OCI-LY3 (cell line): ENCODE measurements around the gene PIK3IP1.

ENCODE experiments used
- H2AFZ ChIP-seq: fragments of 200-600, 300-600 bp; shearing (Covaris generic); 2 replicates; pipeline ENCODE4 v1.6.0; 2014; ENCODE audit warnings: antibody characterized with exemption, low read depth, low read length
- H3K27ac ChIP-seq: fragments of 200-600, 300-600 bp; sonication (generic); 2 replicates; pipeline ENCODE4 v1.5.1; 2014; ENCODE audit warnings: mild to moderate bottlenecking, low read length, moderate library complexity, mixed read lengths
- H3K27me3 ChIP-seq: fragments of 200-600, 300-600 bp; sonication (generic); 2 replicates; pipeline ENCODE4 v1.6.1; 2014; ENCODE audit warnings: low read depth, low read length, mixed read lengths
- H3K36me3 ChIP-seq: fragments of 200-600, 300-600 bp; sonication (generic); replicated peaks from 2 replicates; pipeline ENCODE3; 2014; ENCODE audit warnings: low read depth, low read length, mixed read lengths
- H3K4me1 ChIP-seq: fragments of 300-600, 200-600 bp; sonication (generic); 2 replicates; pipeline ENCODE4 v1.6.1; 2014; ENCODE audit warnings: low read length, mixed read lengths
- H3K4me2 ChIP-seq: fragments of 200-600, 300-600 bp; sonication (generic); 2 replicates; pipeline ENCODE4 v1.6.1; 2014; ENCODE audit warnings: low read length, mixed read lengths
- H3K4me3 ChIP-seq: fragments of 300-600, 200-600 bp; sonication (generic); 2 replicates; pipeline ENCODE4 v1.5.1; 2014; ENCODE audit warnings: antibody characterized with exemption, mild to moderate bottlenecking, low read length, moderate library complexity
- H3K79me2 ChIP-seq: fragments of 300-600, 200-600 bp; shearing (Covaris generic); 2 replicates; pipeline ENCODE4 v1.6.1; 2014; ENCODE audit warnings: mild to moderate bottlenecking, low read length, mixed read lengths
- H3K9ac ChIP-seq: fragments of 300-600, 200-600 bp; shearing (Covaris generic); 2 replicates; pipeline ENCODE4 v1.6.0; 2014; ENCODE audit warnings: mild to moderate bottlenecking, low read length, moderate library complexity
- H3K9me3 ChIP-seq: fragments of 200-600, 300-600 bp; shearing (Covaris generic); 2 replicates; pipeline ENCODE4 v1.6.1; 2014; ENCODE audit warnings: low read length, mixed read lengths; ENCODE audit not compliant: insufficient read depth
- H4K20me1 ChIP-seq: fragments of 200-600, 300-600 bp; sonication (generic); 2 replicates; pipeline ENCODE4 v1.6.1; 2016; ENCODE audit warnings: low read length, mixed read lengths; ENCODE audit not compliant: insufficient read depth
- CTCF ChIP-seq: fragments of 200-600, 300-600 bp; sonication (generic); IDR thresholded peaks from 2 replicates; pipeline ENCODE4 v1.5.1; 2014; ENCODE audit warnings: antibody characterized with exemption, low read length, low read depth
- EZH2phosphoT487 ChIP-seq: fragments of 200-600 bp; shearing (Covaris generic); IDR thresholded peaks from 2 replicates; pipeline ENCODE4 v1.6.1; 2018; ENCODE audit warnings: antibody characterized with exemption, mixed run types, low read depth

PIK3IP1 gene

DNA sequence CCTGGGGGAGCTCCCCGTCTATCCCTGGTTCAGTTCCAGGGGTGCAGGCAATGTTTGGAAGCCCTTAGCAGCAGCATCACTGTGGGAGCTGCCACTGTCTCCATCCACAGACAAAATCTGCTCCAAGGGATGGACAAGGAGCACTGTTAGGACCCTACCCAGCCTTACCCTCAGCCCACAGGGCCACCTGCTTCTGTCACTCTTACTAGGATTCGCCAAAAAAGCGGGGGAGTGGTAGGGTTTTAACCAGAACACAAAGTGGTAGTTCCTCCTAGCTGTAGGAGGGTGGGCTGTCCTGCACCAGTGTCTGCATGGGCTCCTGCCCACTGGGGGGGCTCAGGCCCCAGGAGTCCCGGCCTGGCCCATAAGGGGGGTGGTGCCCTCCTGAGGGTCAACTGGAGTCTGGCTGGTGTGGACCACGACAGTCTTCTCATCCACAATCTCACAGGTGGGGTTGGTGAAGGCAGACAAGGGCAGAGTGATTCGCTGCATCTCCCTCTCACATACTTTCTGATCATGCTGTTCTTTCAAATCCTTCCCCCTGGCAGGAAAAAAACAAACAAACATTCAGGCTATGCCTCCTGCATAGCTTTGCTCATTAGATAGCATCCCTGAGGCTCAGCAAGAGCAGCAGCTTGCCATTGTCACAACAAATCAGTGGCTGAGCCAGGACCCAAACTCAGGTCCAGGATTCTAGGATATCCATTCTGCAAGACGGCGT, 9.4 kb downstream of the PIK3IP1 start:
- no peaks in the 10 kb centered on the region for H3K9me3 ChIP-seq
- no peaks in the 10 kb centered on the region for H3K4me1 ChIP-seq
- TF ChIP-seq CTCF (no peak), EZH2phosphoT487 (no peak)
- no peaks in the 10 kb centered on the region for H4K20me1 ChIP-seq
- no peak overlapping the region for H3K4me2 ChIP-seq
- H3K4me3 ChIP-seq, result no peak overlapping the region
- no peak overlapping the region for H3K9ac ChIP-seq
- no peaks in the 10 kb centered on the region for H3K79me2 ChIP-seq
- no peaks in the 10 kb centered on the region for H3K27me3 ChIP-seq
- peaks cover 25% of the 10 kb centered on the region for H3K36me3 ChIP-seq
- H2AFZ ChIP-seq, result no peak overlapping the region
- no peak overlapping the region for H3K27ac ChIP-seq

DNA sequence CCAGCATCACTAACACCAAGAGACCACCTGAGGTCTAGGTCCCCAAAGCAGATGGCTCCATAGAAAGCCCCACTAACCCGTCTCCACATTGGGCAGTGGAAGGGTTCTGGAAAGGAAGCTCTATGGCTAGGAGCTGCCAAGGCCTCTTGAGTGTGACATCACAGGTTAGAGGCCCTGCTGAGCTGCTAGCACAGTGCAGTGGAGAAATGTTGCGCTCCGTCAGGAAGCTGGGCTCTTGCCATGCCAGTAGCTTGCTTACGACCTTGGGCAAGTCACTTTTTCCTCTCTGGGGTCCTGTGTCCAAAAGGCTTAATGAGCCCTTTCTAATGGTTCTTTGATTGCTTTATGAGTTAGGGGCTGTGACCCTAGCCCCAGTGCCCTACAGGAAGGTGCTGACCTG, 10.6 kb downstream of the PIK3IP1 start:
- Histone ChIP-seq H3K4me3 (no peak overlapping the region), H3K4me1 (no peaks in the 10 kb centered on the region), H4K20me1 (no peaks in the 10 kb centered on the region), H3K79me2 (no peaks in the 10 kb centered on the region), H3K27me3 (no peaks in the 10 kb centered on the region), H3K27ac (no peak overlapping the region), H3K9me3 (no peaks in the 10 kb centered on the region), H2AFZ (no peak overlapping the region), H3K36me3 (peaks cover 25% of the 10 kb centered on the region), H3K9ac (no peak overlapping the region), H3K4me2 (no peak overlapping the region)
- TF ChIP-seq EZH2phosphoT487 (no peak), CTCF (no peak)

DNA sequence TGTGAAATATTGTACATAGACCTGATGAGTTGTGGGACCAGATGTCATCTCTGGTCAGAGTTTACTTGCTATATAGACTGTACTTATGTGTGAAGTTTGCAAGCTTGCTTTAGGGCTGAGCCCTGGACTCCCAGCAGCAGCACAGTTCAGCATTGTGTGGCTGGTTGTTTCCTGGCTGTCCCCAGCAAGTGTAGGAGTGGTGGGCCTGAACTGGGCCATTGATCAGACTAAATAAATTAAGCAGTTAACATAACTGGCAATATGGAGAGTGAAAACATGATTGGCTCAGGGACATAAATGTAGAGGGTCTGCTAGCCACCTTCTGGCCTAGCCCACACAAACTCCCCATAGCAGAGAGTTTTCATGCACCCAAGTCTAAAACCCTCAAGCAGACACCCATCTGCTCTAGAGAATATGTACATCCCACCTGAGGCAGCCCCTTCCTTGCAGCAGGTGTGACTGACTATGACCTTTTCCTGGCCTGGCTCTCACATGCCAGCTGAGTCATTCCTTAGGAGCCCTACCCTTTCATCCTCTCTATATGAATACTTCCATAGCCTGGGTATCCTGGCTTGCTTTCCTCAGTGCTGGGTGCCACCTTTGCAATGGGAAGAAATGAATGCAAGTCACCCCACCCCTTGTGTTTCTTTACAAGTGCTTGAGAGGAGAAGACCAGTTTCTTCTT, 12.3 kb downstream of the PIK3IP1 start:
- Histone ChIP-seq H3K4me1 (no peaks in the 10 kb centered on the region), H3K4me2 (no peak overlapping the region), H3K9ac (no peak overlapping the region), H3K9me3 (no peaks in the 10 kb centered on the region), H3K27me3 (no peaks in the 10 kb centered on the region), H4K20me1 (no peaks in the 10 kb centered on the region), H3K4me3 (no peak overlapping the region), H3K79me2 (no peaks in the 10 kb centered on the region), H2AFZ (no peak overlapping the region), H3K36me3 (peaks cover 34% of the 10 kb centered on the region), H3K27ac (no peak overlapping the region)
- TF ChIP-seq CTCF, result no peak
- no peak for TF ChIP-seq EZH2phosphoT487

DNA sequence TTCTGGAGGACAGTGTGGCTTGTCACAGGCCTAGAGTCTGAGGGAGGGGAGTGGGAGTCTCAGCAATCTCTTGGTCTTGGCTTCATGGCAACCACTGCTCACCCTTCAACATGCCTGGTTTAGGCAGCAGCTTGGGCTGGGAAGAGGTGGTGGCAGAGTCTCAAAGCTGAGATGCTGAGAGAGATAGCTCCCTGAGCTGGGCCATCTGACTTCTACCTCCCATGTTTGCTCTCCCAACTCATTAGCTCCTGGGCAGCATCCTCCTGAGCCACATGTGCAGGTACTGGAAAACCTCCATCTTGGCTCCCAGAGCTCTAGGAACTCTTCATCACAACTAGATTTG, 13.0 kb downstream of the PIK3IP1 start:
- H3K27ac ChIP-seq, result no peak overlapping the region
- no peak overlapping the region for H3K9ac ChIP-seq
- no peak overlapping the region for H3K4me3 ChIP-seq
- H4K20me1 ChIP-seq, result no peaks in the 10 kb centered on the region
- H3K9me3 ChIP-seq, result no peaks in the 10 kb centered on the region
- no peaks in the 10 kb centered on the region for H3K4me1 ChIP-seq
- H3K27me3 ChIP-seq, result no peaks in the 10 kb centered on the region
- no peak overlapping the region for H3K4me2 ChIP-seq
- TF ChIP-seq CTCF (no peak), EZH2phosphoT487 (no peak)
- no peak overlapping the region for H2AFZ ChIP-seq
- peaks cover 39% of the 10 kb centered on the region for H3K36me3 ChIP-seq
- no peaks in the 10 kb centered on the region for H3K79me2 ChIP-seq
